Activated naive CD4-positive, alpha-beta T cell treated with anti-CD3 and anti-CD28 coated beads, Interleukin-2, amount 10 ng/mL, durations not matched to agents 7 days and 5 days (primary cell): ENCODE results near the gene SLC41A2.
A peak's percentile ranks its signal among the peaks of the same experiment; 100 is the strongest.

Experiments used
- CTCF ChIA-PET: fragments of 350-600 bp; sonication (Branson Sonifier 250); formaldehyde crosslinking; loops from one replicate; lab custom pipeline; 2021; ENCODE audit warnings: antibody characterized with exemption; lab: Charles Lee
- DNase-seq: peaks from one replicate; pipeline ENCODE4 v3.0.0-alpha.2; 2020
- H3K27ac Mint-ChIP-seq: one replicate; pipeline ENCODE4 v1.8.0; 2021; ENCODE audit warnings: mild to moderate bottlenecking, moderate library complexity, mixed read lengths
- H3K27me3 Mint-ChIP-seq: one replicate; pipeline ENCODE4 v1.8.0; 2021; ENCODE audit warnings: mild to moderate bottlenecking, mixed read lengths
- H3K36me3 Mint-ChIP-seq: one replicate; pipeline ENCODE4 v1.8.0; 2021; ENCODE audit warnings: mixed read lengths
- H3K4me1 Mint-ChIP-seq: one replicate; pipeline ENCODE4 v1.8.0; 2021; ENCODE audit warnings: mixed read lengths
- H3K4me3 Mint-ChIP-seq: one replicate; pipeline ENCODE4 v1.8.0; 2021; ENCODE audit warnings: mild to moderate bottlenecking, moderate library complexity, mixed read lengths
- H3K9me3 Mint-ChIP-seq: one replicate; pipeline ENCODE4 v1.8.0; 2021; ENCODE audit warnings: mixed read lengths

Gene SLC41A2

DNA sequence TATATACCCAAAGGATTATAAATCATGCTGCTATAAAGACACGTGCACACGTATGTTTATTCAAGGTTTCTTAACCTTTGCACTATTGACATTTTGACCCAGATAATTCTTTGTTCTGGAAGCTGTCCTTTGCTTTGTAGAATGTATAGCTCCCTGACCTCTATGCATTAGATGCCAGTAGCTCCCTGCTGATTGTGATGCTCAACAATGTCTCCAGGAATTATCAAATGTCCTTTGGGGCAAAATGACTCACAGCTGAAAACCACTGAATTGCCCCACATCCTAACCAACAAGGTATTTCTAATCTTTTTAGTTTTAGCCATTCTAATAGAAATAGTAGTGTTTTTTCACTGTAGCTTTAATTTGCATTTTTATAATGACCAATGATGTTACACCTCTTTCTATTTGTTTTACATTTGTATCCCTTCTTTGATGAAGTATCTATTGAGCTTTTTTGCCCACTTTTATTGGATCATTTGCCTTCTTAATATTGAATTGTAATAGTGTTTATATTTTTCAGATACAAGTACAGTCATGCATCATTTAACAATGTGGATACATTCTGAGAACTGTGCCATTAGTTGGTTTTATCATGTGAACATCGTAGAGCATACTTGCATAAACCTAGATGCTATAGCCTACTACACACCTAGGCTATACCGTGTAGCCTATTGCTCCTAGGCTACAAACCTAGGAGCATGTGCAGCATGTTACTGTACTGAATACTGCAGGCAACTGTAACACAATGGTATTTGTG lies 17.7 kb upstream of the SLC41A2 start:
- H3K9me3 Mint-ChIP-seq: no peaks in the 10 kb centered on the region
- CTCF ChIA-PET: no interaction called here
- no peak for DNase-seq
- H3K27ac Mint-ChIP-seq: no peak overlapping the region
- H3K27me3 Mint-ChIP-seq: peaks cover 15% of the 10 kb centered on the region
- H3K4me3 Mint-ChIP-seq: no peak overlapping the region
- no peaks in the 10 kb centered on the region for H3K36me3 Mint-ChIP-seq
- H3K4me1 Mint-ChIP-seq: no peaks in the 10 kb centered on the region

DNA sequence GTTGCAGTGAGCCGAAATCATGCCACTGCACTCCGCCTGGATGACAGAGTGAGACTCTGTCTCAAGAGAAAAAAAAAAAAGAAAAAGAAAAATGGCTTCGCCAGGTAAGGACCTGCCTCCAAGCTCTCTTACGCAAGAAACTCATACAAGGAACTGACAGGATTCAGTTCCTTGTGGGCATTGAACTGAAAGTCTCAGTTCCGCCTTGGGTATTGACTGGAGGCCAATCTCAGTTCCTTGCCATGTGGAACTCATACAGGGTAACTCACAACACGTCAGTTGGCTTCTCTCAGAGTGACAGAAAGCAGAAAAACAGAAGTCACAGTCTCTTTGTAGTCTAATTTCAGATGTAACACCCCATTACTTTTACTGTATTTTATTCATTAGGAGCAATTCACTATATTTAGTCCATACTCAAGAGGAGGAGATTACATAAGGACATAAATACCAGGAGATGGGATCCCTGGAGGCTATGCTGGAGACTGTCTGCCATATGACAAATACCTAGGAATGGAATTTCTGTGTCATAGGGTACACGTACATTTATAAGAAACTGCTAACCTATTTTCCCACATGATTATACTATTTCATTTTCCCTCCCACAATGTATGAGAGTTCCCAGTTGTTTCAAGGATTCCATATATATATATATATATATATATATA lies 16.7 kb upstream of the SLC41A2 start:
- H3K27me3 Mint-ChIP-seq: peaks cover 11% of the 10 kb centered on the region
- H3K4me1 Mint-ChIP-seq: no peaks in the 10 kb centered on the region
- no peak for DNase-seq
- H3K9me3 Mint-ChIP-seq: no peaks in the 10 kb centered on the region
- CTCF ChIA-PET: no interaction called here
- H3K4me3 Mint-ChIP-seq: no peak overlapping the region
- H3K36me3 Mint-ChIP-seq: no peaks in the 10 kb centered on the region
- no peak overlapping the region for H3K27ac Mint-ChIP-seq

DNA sequence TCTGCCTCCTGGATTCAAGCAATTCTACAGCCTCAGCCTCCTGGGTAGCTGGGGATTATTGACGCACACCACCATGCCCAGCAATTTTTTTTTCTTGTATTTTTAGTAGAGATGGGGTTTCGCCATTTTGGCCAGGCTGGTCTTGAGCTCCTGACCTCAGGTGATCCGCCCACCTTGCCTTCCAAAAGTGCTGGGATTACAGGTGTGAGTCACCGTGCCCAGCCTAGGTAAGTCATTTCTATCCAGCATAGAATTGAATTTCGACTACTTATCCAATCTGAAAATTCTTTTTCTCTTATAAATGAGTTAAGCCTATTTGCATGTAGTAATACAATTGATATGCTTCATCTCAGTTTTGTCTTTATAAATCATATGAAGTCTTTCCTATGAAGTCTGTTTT lies 15.2 kb upstream of the SLC41A2 start:
- CTCF ChIA-PET: no interaction called here
- peaks cover 10% of the 10 kb centered on the region for H3K27me3 Mint-ChIP-seq
- no peaks in the 10 kb centered on the region for H3K36me3 Mint-ChIP-seq
- no peak for DNase-seq
- no peaks in the 10 kb centered on the region for H3K4me1 Mint-ChIP-seq
- no peak overlapping the region for H3K27ac Mint-ChIP-seq
- H3K9me3 Mint-ChIP-seq: no peaks in the 10 kb centered on the region
- H3K4me3 Mint-ChIP-seq: no peak overlapping the region

GRCh38 chr12:104971306-104971705 lies 13.2 kb upstream of the SLC41A2 start:
- DNase-seq: no peak
- CTCF ChIA-PET: no interaction called here
- no peaks in the 10 kb centered on the region for H3K36me3 Mint-ChIP-seq

GRCh38 chr12:104969343-104969742 lies 11.3 kb upstream of the SLC41A2 start:
- no peaks in the 10 kb centered on the region for H3K4me1 Mint-ChIP-seq
- H3K9me3 Mint-ChIP-seq: no peaks in the 10 kb centered on the region
- peaks cover 14% of the 10 kb centered on the region for H3K27me3 Mint-ChIP-seq
- no peak overlapping the region for H3K4me3 Mint-ChIP-seq
- H3K27ac Mint-ChIP-seq: no peak overlapping the region
- DNase-seq: no peak
- no peaks in the 10 kb centered on the region for H3K36me3 Mint-ChIP-seq
- CTCF ChIA-PET: interaction anchor here (0.6 kb wide), 1 partner anchor 137 kb away, joined by 4 read pairs; no protein-coding TSS in a partner anchor

More at GRCh38 chr12:104971306-104971705, 13.2 kb upstream of the SLC41A2 start:
- H3K9me3 Mint-ChIP-seq: no peaks in the 10 kb centered on the region
- no peaks in the 10 kb centered on the region for H3K4me1 Mint-ChIP-seq
- H3K27me3 Mint-ChIP-seq: peaks cover 6% of the 10 kb centered on the region
- H3K4me3 Mint-ChIP-seq: no peak overlapping the region
- no peak overlapping the region for H3K27ac Mint-ChIP-seq

DNA sequence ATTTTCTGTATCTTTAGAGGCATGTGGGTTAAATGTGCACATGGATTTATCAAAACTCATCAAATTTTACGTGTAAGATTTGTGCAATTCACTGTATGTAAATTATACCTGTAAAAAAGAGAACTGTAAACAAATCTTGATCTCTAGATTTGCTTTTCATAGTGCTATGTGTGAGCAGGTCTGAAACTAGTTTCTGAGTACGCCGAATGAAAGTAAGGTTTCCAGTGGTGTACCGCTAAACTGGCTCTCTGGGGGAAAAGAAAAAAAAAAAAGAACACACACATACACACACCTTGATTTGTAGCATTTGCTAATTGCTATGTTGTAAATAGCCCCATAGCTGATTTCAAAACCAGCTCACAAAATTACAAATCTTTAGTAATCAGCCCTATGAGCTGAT lies 8.6 kb upstream of the SLC41A2 start:
- no peak overlapping the region for H3K27ac Mint-ChIP-seq
- no peak for DNase-seq
- H3K4me3 Mint-ChIP-seq: no peak overlapping the region
- no peaks in the 10 kb centered on the region for H3K36me3 Mint-ChIP-seq
- H3K4me1 Mint-ChIP-seq: no peaks in the 10 kb centered on the region
- no peaks in the 10 kb centered on the region for H3K9me3 Mint-ChIP-seq
- peaks cover 22% of the 10 kb centered on the region for H3K27me3 Mint-ChIP-seq
- CTCF ChIA-PET: no interaction called here

DNA sequence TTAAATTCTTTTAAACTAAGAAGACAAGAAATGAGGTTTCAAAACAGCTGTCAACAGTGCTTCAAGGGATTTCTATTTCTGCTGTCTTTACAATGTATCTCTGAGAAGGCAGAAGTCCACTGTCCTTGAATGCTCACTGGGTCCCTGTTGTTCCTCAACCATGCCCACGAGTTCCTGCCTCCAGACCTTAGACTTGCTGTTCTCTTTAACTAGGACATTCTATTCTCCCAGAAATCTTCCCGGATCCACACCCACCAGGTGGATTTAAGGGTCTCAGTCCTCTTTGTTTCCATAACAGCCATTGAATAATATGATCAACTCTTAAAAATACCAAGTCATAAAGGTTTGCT lies 6.7 kb upstream of the SLC41A2 start:
- Mint-ChIP-seq H3K4me3 (no peak overlapping the region), H3K36me3 (no peaks in the 10 kb centered on the region), H3K27ac (no peak overlapping the region), H3K27me3 (peaks cover 40% of the 10 kb centered on the region), H3K9me3 (no peaks in the 10 kb centered on the region), H3K4me1 (peaks cover 4% of the 10 kb centered on the region)
- CTCF ChIA-PET: no interaction called here
- DNase-seq: no peak

- H3K4me1 Mint-ChIP-seq: peaks cover 8% of the 10 kb centered on the region
- CTCF ChIA-PET: no interaction called here
- H3K4me3 Mint-ChIP-seq: no peak overlapping the region
- H3K27ac Mint-ChIP-seq: no peak overlapping the region
- peaks cover 45% of the 10 kb centered on the region for H3K27me3 Mint-ChIP-seq
- no peak for DNase-seq
- no peaks in the 10 kb centered on the region for H3K9me3 Mint-ChIP-seq
- H3K36me3 Mint-ChIP-seq: no peaks in the 10 kb centered on the region
These were observed 6.2 kb upstream of the SLC41A2 start for GRCh38 chr12:104964167-104964855.

DNA sequence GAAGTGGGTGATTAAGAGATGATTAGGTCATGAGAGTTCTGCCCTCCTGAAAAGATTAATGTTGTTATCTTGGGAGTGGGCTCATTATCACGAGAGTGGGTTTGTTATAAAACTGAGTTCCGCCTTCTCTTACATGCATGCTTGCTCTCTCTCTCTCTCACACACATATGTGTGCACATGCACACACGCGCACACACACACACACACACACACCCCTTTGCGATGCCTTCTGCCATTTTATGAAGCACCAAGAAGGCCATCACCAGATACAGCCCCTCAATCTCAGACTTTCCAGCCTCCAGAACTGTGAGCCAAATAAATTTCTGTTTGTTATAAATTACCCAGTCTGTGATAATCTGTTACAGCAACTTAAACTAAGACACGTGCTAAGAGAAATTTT lies 5.7 kb upstream of the SLC41A2 start:
- no peak overlapping the region for H3K27ac Mint-ChIP-seq
- H3K9me3 Mint-ChIP-seq: no peaks in the 10 kb centered on the region
- peaks cover 51% of the 10 kb centered on the region for H3K27me3 Mint-ChIP-seq
- CTCF ChIA-PET: no interaction called here
- no peak overlapping the region for H3K4me3 Mint-ChIP-seq
- DNase-seq: no peak
- H3K4me1 Mint-ChIP-seq: peaks cover 14% of the 10 kb centered on the region
- H3K36me3 Mint-ChIP-seq: no peaks in the 10 kb centered on the region

GRCh38 chr12:104960464-104960863 lies 2.4 kb upstream of the SLC41A2 start:
- H3K4me3 Mint-ChIP-seq: no peak overlapping the region
- H3K9me3 Mint-ChIP-seq: no peaks in the 10 kb centered on the region
- no peak overlapping the region for H3K27ac Mint-ChIP-seq
- DNase-seq: no peak
- peaks cover 26% of the 10 kb centered on the region for H3K4me1 Mint-ChIP-seq
- CTCF ChIA-PET: interaction anchor here (1.0 to 2.3 kb wide), 3 partner anchors 93 to 579 kb away, joined by 3 to 9 read pairs (median 4); no protein-coding TSS in a partner anchor
- no peaks in the 10 kb centered on the region for H3K36me3 Mint-ChIP-seq
- H3K27me3 Mint-ChIP-seq: peaks cover 73% of the 10 kb centered on the region

- no peaks in the 10 kb centered on the region for H3K36me3 Mint-ChIP-seq
- CTCF ChIA-PET: interaction anchor here (0.6 to 2.3 kb wide), 9 partner anchors 30 to 578 kb away, joined by 3 to 9 read pairs (median 3); no protein-coding TSS in a partner anchor
- no peak for DNase-seq
- H3K4me1 Mint-ChIP-seq: peaks cover 26% of the 10 kb centered on the region
- peaks cover 74% of the 10 kb centered on the region for H3K27me3 Mint-ChIP-seq
- no peaks in the 10 kb centered on the region for H3K9me3 Mint-ChIP-seq
- no peak overlapping the region for H3K27ac Mint-ChIP-seq
- H3K4me3 Mint-ChIP-seq: peak overlapping the region; percentile 84
These were observed 1.3 kb upstream of the SLC41A2 start for GRCh38 chr12:104959335-104959841.

- Mint-ChIP-seq H3K36me3 (no peaks in the 10 kb centered on the region), H3K9me3 (no peaks in the 10 kb centered on the region), H3K27me3 (peaks cover 78% of the 10 kb centered on the region), H3K4me1 (peaks cover 26% of the 10 kb centered on the region), H3K27ac (peak overlapping the region; percentile 46), H3K4me3 (peak overlapping the region; percentile 84)
- CTCF ChIA-PET: interaction anchor here (0.6 to 2.3 kb wide), 8 partner anchors 31 to 577 kb away, joined by 3 to 9 read pairs (median 3); no protein-coding TSS in a partner anchor
- no peak for DNase-seq
These were observed 780 bp upstream of the SLC41A2 start for GRCh38 chr12:104958805-104959334.

DNA sequence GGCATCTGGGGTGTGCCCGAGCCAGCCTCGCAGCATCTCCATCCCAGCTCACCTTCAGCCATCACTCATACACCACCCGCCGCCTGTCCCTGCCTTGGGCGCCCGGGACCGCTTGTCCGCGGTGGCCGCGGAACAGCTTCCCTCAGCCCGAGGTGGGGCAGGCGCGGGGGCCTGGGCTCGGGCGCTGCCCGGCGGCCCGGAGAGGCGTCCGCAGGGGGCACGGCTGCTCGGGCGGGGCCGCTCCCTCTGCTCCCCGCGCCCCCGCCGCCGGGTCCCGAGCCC lies 430 bp downstream of the SLC41A2 start:
- no peaks in the 10 kb centered on the region for H3K36me3 Mint-ChIP-seq
- H3K9me3 Mint-ChIP-seq: no peaks in the 10 kb centered on the region
- peaks cover 77% of the 10 kb centered on the region for H3K27me3 Mint-ChIP-seq
- H3K27ac Mint-ChIP-seq: peak overlapping the region; percentile 42
- CTCF ChIA-PET: no interaction called here
- DNase-seq: peak; percentile 42
- peak overlapping the region; percentile 77 for H3K4me3 Mint-ChIP-seq
- peaks cover 26% of the 10 kb centered on the region for H3K4me1 Mint-ChIP-seq
